Activated T-cell treated with anti-CD3 and anti-CD28 coated beads, Interleukin-2, amount 50 U/mL, for 48 hours (primary cell): Measurements from ENCODE around the gene RBP4.
A peak's percentile ranks its signal among the peaks of the same experiment; 100 is the strongest.
"Not testable (repeated sequence)": the region's sequence is repeated elsewhere in the genome, so short reads cannot be mapped to it uniquely, and the experiment has no call there.

ENCODE experiments used
- DNase-seq, 2 experiments: peaks; one replicate each; pipeline ENCODE4 v3.0.0-alpha.2; 2020

The RBP4 gene

DNA sequence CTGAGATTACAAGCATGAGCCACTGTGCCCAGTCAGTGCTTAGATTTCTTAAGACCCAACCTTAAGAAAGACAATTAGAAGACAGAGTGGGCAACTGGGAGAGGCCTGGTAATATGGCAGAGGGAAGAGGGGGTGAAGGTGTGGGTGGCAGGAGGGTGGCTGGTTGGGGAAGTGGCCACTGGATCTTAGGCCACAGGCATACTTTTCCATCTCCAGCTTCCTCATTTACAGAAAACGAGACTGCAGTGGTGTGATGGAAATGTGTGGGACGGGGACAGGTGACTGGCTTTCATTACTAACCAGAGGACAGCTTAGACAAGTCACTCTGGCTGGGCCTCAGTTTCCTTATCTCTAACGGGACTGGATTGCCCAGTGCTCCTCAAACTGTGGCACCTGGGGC is 35.6 kb downstream of the RBP4 start:
- DNase-seq, result no peak

GRCh38 chr10:93560541-93560940 is 40.5 kb downstream of the RBP4 start:
- no peak for DNase-seq

DNA sequence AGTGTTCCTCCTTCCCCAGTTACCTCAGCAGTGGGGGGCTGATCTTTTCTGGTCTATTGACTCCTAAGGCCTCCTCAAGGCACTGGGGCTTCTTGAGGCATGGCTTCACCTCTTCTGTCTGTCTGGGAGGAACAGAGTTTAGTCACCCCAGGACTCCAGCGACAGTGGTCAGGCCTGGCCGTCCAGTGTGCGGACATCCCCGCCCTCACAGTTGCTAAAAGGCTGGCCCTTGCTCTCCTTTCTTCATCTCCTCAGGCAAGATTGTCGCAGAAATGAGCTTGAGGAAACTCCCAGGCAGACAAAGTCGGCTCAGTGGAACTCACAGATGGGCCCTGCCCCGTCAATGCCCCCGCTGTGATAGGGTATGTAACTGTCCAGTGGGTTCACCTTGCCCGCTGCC is 41.5 kb downstream of the RBP4 start:
- DNase-seq, result no peak

DNA sequence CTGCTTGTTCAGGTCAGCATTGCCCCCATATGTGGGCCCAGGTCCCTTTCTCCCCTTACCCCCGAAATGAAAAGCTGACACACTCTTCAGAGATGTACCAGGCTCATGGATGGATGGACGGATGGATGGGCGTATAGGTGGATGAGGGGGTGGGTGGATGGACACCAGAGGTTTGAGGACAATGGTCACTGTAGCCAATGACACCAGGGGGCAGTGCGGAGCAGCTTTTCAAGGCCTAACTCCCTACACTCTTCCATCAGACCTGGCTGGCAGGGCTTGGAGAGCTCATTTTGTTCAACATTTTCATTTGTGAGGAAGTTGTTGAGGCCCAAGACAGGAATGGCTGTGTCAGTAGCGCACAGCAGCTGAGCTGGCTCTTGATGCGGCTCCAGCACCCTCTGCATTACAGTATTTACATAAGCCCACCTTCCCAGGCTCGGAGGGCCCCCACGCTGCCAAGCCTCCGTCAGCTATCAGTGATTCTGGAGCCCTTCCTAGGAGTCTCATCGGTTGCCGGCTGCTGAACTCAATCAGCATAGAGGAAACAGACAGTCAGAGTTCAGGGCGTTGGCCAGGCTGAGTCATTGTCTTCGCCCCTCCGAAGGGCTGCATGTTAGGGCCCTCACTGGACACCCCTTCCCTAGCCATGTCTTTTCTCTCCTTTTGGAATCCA is 46.1 kb downstream of the RBP4 start:
- DNase-seq, result peak; percentile 68 to 73

DNA sequence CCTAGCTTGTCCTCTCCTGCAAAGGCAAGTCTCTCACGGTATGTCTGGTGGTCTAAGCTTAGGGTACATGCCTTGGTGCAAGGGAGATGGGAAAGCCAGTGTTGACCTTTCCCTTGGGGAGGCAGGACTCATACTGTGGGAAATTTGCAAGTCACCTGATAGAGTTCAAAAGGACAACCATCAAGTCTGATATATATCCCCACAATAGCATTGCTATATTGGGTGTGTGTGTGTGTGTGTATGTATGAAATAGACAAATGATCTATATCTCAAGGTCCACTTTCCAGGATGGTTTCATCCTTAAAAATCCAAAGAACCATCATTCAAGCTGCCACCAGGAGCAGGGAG is 46.7 kb downstream of the RBP4 start:
- no peak for DNase-seq

DNA sequence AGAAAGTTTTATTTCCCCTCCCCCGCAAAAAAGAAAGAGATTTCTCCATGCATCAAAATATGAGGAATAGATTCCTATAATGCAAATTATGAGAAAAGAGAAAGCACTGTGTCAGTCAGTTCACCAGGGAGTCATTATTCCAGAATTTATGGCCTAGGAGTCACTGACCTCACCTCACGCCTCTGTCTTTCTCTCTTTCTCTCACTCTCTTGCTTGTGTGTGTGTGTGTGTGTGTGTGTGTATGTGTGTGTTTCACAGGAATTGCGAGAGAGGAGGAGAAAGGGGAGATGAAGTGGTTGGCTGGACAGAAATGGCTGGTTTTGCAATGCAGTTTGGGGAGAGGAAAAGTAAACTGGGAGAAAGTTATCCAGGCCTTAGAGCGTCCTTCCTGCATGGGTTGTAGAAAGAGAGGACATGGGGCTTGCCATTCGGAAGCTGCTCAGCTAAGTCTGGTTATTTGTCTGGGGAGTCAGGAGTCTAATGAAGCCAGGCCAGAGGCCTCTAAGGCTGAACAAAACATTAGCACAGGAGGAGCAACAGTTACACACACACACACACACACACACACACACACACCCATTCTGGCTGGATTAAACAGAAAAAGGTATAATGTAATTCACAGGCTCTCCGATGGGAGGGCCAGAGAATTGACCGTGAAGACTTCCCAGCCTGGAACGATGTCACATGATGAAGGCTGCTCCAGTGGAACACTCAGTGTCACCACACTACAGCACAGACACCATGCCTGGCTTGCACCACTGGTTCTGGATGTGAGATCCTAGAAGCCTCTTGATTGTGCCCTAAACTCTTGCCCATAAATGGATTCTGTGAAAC is 47.3 kb downstream of the RBP4 start:
- DNase-seq, result no peak

DNA sequence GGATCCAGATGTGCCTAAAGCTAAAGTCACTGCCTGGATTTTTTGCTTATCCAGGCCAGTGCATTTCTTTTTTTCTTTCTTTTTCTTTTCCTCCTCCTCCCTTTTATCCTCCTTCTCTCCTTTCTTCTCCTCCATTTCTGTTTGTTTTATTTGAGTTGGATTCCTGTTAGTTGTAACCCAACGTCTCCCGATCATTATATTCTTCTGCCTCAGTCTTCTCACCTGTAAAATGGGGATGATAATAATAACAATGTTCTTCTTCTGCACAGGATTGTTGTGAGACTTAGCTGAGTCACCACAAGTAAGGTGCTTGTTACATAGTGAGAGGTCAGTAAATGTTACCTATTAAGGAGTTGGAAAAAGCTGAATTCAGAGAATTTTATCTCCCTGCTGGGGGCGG is 48.3 kb downstream of the RBP4 start:
- no peak for DNase-seq

DNA sequence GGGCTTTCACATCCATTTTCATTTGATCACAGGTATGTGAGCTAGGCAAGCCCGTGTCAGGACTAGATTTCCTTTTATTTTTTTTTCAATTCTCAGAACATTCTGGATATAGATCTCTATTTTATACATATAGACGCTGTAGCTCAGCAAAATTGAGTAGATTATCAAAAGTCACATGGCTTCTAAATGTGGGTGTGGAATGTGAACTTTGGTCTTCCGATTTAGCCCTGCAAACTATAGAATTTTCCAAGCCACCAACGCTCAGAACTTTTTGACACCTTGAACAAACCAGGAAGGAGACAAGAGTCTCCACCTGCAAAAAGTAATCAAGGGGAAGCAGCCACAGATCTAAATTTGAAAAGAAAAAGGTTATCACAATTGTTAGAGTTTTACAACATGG is 50.4 kb downstream of the RBP4 start:
- no peak for DNase-seq

- DNase-seq, result no peak
Measured at GRCh38 chr10:93548376-93549071, 52.5 kb downstream of the RBP4 start.

DNA sequence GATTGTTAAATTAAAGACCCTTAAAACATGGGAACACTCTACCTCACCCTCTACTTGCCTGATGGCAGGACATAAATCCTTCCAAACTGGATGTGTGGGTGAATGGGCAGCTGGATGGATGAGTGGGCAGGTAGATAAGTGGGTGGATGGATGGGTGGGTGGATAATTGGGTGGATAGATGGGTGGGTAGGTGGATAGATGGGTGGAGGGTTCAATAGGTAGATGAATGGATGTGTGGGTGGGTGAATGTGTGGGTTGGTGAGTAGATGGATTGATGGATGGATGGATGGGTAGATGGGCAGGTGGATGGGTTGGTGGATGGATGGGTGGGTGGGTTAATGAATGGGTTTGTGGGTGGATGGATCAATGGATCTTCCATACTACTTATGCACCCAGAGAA is 53.5 kb downstream of the RBP4 start:
- DNase-seq, result no peak

DNA sequence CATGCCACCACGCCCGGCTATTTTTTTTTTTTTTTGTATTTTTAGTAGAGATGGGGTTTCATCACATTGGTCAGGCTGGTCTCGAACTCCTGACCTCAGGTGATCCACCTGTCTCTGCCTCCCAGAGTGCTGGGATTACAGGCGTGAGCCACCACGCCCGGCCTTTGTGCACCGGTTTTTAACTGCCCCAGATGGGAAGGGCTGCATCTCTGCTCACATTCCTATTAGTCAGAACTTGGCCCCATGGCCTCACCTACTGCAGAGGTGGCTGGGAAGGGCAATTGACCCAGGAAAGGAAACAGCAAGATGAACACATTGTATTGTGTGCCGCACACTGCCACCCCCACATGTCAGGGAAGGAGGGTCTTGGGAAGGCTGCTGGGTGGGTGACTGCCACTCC is 54.0 kb downstream of the RBP4 start:
- not testable (repeated sequence) for DNase-seq

DNA sequence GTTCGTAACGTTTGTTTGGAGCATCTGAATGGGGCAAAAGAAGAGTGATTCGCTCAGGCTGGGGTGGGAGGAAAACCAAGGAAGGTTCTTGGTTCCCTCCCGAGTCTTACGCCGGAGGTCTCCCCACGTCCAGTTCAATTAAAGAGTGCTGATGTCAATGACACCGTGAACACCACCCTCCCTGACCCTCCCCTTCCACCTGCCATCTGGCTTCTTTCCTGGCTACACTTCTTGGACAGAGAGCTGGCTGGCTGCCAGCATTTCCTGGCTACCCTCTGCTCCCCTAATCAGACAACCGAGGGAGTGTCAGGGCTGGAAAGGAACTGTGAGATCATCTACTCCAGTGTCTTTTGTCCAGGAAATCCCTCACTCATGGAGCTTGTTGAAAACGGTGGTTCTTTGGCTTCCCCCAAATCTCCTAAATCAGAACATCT is 58.7 kb downstream of the RBP4 start:
- DNase-seq, result no peak
